H9 (cell line): ENCODE results near the gene ADGRG1. TPM values are rescaled to one million over a fixed set of nuclear protein-coding genes. Genes with fewer than 3 reads are reported as not detected.

Experiments used
- DNase-seq: peaks from one replicate; pipeline ENCODE4 v3.0.0-alpha.2; 2017
- H2AFZ ChIP-seq: one replicate; pipeline ENCODE4 v1.6.1; 2013; ENCODE audit warnings: mild to moderate bottlenecking, low read length, control low read depth, moderate library complexity
- H2AK5ac ChIP-seq: 2 replicates; pipeline ENCODE4 v1.6.1; 2013; ENCODE audit warnings: low read length, control low read depth, mixed read lengths; ENCODE audit not compliant: insufficient read length
- H2BK120ac ChIP-seq: one replicate; pipeline ENCODE4 v1.6.1; 2013; ENCODE audit warnings: low read depth, mild to moderate bottlenecking, low read length, control low read depth, inconsistent platforms; ENCODE audit not compliant: poor library complexity, severe bottlenecking
- H2BK12ac ChIP-seq: 2 replicates; pipeline ENCODE4 v1.6.1; 2013; ENCODE audit warnings: low read length, control low read depth, mixed read lengths, low read depth; ENCODE audit not compliant: insufficient read length
- H2BK15ac ChIP-seq: 2 replicates; pipeline ENCODE4 v1.6.1; 2013; ENCODE audit warnings: low read depth, low read length, control low read depth
- H2BK20ac ChIP-seq: one replicate; pipeline ENCODE4 v1.6.1; 2013; ENCODE audit warnings: low read depth, mild to moderate bottlenecking, low read length, control low read depth, inconsistent platforms; ENCODE audit not compliant: poor library complexity, severe bottlenecking
- H2BK5ac ChIP-seq: 2 replicates; pipeline ENCODE4 v1.6.1; 2013; ENCODE audit warnings: low read length, control low read depth, mixed read lengths; ENCODE audit not compliant: insufficient read length
- H3K14ac ChIP-seq: 2 replicates; pipeline ENCODE4 v1.6.1; 2013; ENCODE audit warnings: low read length, control low read depth; ENCODE audit not compliant: insufficient read depth
- H3K18ac ChIP-seq: 2 replicates; pipeline ENCODE4 v1.6.1; 2013; ENCODE audit warnings: low read depth, mild to moderate bottlenecking, mixed read lengths, low read length, control low read depth; ENCODE audit not compliant: insufficient read length
- H3K23ac ChIP-seq: 2 replicates; pipeline ENCODE4 v1.6.1; 2013; ENCODE audit warnings: low read length, control low read depth, mixed read lengths, low read depth; ENCODE audit not compliant: insufficient read length
- H3K23me2 ChIP-seq: 2 replicates; pipeline ENCODE4 v1.6.1; 2013; ENCODE audit warnings: low read depth, mild to moderate bottlenecking, mixed read lengths, low read length, control low read depth; ENCODE audit not compliant: insufficient read length, poor library complexity, severe bottlenecking
- H3K27ac ChIP-seq: 2 replicates; pipeline ENCODE4 v1.5.1; 2013; ENCODE audit warnings: low read length, control low read depth, mixed read lengths, low read depth; ENCODE audit not compliant: insufficient read length
- H3K27me3 ChIP-seq: 2 replicates; pipeline ENCODE4 v1.6.1; 2013; ENCODE audit warnings: low read length, control low read depth, inconsistent platforms; ENCODE audit not compliant: insufficient read depth
- H3K4ac ChIP-seq: 2 replicates; pipeline ENCODE4 v1.6.1; 2013; ENCODE audit warnings: low read depth, mild to moderate bottlenecking, control low read depth, inconsistent platforms, low read length, moderate library complexity
- H3K4me1 ChIP-seq: 2 replicates; pipeline ENCODE4 v1.6.1; 2013; ENCODE audit warnings: low read length, control low read depth, inconsistent platforms; ENCODE audit not compliant: insufficient read depth
- H3K4me2 ChIP-seq: 2 replicates; pipeline ENCODE4 v1.6.1; 2013; ENCODE audit warnings: low read length, control low read depth, mixed read lengths; ENCODE audit not compliant: insufficient read length, insufficient read depth
- H3K56ac ChIP-seq: 2 replicates; pipeline ENCODE4 v1.6.1; 2013; ENCODE audit warnings: low read depth, mild to moderate bottlenecking, mixed read lengths, low read length, control low read depth; ENCODE audit not compliant: insufficient read length
- H3K79me1 ChIP-seq: 2 replicates; pipeline ENCODE4 v1.6.1; 2013; ENCODE audit warnings: low read depth, mild to moderate bottlenecking, moderate library complexity, low read length, control low read depth, inconsistent platforms; ENCODE audit not compliant: insufficient read depth, poor library complexity, severe bottlenecking
- H3K79me2 ChIP-seq: 2 replicates; pipeline ENCODE4 v1.6.1; 2013; ENCODE audit warnings: low read length, control low read depth, inconsistent platforms; ENCODE audit not compliant: insufficient read depth
- H3K9ac ChIP-seq: 2 replicates; pipeline ENCODE4 v1.6.1; 2013; ENCODE audit warnings: low read length, control low read depth, mixed read lengths; ENCODE audit not compliant: insufficient read length; ENCODE audit errors: extremely low read depth
- H3K9me3 ChIP-seq: one replicate; pipeline ENCODE4 v1.6.1; 2013; ENCODE audit warnings: low read depth, low read length, inconsistent platforms; ENCODE audit not compliant: control insufficient read depth
- H3T11ph ChIP-seq: one replicate; pipeline ENCODE4 v1.6.1; 2013; ENCODE audit warnings: mild to moderate bottlenecking, low read length, control low read depth, inconsistent platforms
- H4K20me1 ChIP-seq: one replicate; pipeline ENCODE4 v1.6.1; 2013; ENCODE audit not compliant: control insufficient read depth, insufficient read length, insufficient read depth
- H4K5ac ChIP-seq: 2 replicates; pipeline ENCODE4 v1.6.1; 2013; ENCODE audit warnings: low read depth, mild to moderate bottlenecking, mixed read lengths, low read length, control low read depth; ENCODE audit not compliant: insufficient read length
- H4K8ac ChIP-seq: replicated peaks from 2 replicates; pipeline ENCODE4 v1.6.1; 2013; ENCODE audit warnings: low read length, control low read depth, mixed read lengths, low read depth; ENCODE audit not compliant: insufficient read length
- H4K91ac ChIP-seq: 2 replicates; pipeline ENCODE4 v1.6.1; 2013; ENCODE audit warnings: low read depth, mild to moderate bottlenecking, moderate library complexity, mixed read lengths, low read length, control low read depth; ENCODE audit not compliant: insufficient read length
- H3K27ac Mint-ChIP-seq, 3 experiments: 2 replicates in 2 of 3; 3 replicates in 1 of 3; pipeline ENCODE4 v1.8.0; 2020 to 2021; ENCODE audit warnings: mixed read lengths in 3 of 3, mild to moderate bottlenecking in 1 of 3, moderate library complexity in 1 of 3
- H3K27me3 Mint-ChIP-seq: 2 replicates; pipeline ENCODE4 v1.8.0; 2021; ENCODE audit warnings: low read depth, mild to moderate bottlenecking, moderate library complexity, mixed read lengths
- H3K36me3 Mint-ChIP-seq, 3 experiments: 2 replicates in 2 of 3; 3 replicates in 1 of 3; pipeline ENCODE4 v1.8.0; 2020 to 2021; ENCODE audit warnings: low read depth in 3 of 3, mixed read lengths in 3 of 3; ENCODE audit not compliant: insufficient read depth in 1 of 3
- H3K4me1 Mint-ChIP-seq, 2 experiments: 2 replicates each; pipeline ENCODE4 v1.8.0; 2020; ENCODE audit warnings: mixed read lengths in 2 of 2
- H3K4me3 Mint-ChIP-seq, 2 experiments: 2 replicates in 1 of 2; 3 replicates in 1 of 2; pipeline ENCODE4 v1.8.0; 2020 to 2021; ENCODE audit warnings: mild to moderate bottlenecking in 2 of 2, mixed read lengths in 2 of 2, moderate library complexity in 1 of 2
- H3K9me3 Mint-ChIP-seq, 2 experiments: 2 replicates in 1 of 2; 3 replicates in 1 of 2; pipeline ENCODE4 v1.8.0; 2020; ENCODE audit warnings: mild to moderate bottlenecking in 2 of 2, mixed read lengths in 2 of 2, moderate library complexity in 1 of 2
- WGBS: extraction: QIAGEN DNeasy Blood & Tissue Kit; methylation state at CpG from one replicate; pipeline ENCODE4 v1.1.7; 2013; ENCODE audit warnings: missing lambda C conversion rate, low lambda C conversion rate, mixed read lengths; ENCODE audit not compliant: insufficient read length; ENCODE audit errors: extremely low coverage; 5-methylcytosine and 5-hydroxymethylcytosine counted together
- total RNA-seq: library from RNA; stranded (reverse); gene quantifications from 2 replicates; pipeline ENCODE4 v1.2.1, GENCODE V29; 2021
- TF ChIP-seq, protein P1 (sequence below): fragments of 200-600 bp; sonication (generic); conservative IDR thresholded peaks from 3 replicates; pipeline ENCODE4 v1.8.0; 2021; ENCODE audit warnings: antibody characterized with exemption, mild to moderate bottlenecking

Gene ADGRG1
- total RNA-seq, 1 experiment from 2014 or later = 1.1 TPM

GRCh38 chr16:57611181-57611580 is 17.2 kb upstream of the ADGRG1 start:
- TF ChIP-seq, protein P1, sequence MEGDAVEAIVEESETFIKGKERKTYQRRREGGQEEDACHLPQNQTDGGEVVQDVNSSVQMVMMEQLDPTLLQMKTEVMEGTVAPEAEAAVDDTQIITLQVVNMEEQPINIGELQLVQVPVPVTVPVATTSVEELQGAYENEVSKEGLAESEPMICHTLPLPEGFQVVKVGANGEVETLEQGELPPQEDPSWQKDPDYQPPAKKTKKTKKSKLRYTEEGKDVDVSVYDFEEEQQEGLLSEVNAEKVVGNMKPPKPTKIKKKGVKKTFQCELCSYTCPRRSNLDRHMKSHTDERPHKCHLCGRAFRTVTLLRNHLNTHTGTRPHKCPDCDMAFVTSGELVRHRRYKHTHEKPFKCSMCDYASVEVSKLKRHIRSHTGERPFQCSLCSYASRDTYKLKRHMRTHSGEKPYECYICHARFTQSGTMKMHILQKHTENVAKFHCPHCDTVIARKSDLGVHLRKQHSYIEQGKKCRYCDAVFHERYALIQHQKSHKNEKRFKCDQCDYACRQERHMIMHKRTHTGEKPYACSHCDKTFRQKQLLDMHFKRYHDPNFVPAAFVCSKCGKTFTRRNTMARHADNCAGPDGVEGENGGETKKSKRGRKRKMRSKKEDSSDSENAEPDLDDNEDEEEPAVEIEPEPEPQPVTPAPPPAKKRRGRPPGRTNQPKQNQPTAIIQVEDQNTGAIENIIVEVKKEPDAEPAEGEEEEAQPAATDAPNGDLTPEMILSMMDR = no peak
- H3K27ac Mint-ChIP-seq = no peak overlapping the region

More at GRCh38 chr16:57611181-57611580, 17.2 kb upstream of the ADGRG1 start:
- Histone ChIP-seq H2BK5ac (no peak overlapping the region), H3K23me2 (no peaks in the 10 kb centered on the region), H3K79me2 (no peaks in the 10 kb centered on the region), H3K18ac (no peak overlapping the region), H3K27me3 (no peaks in the 10 kb centered on the region), H4K91ac (no peak overlapping the region), H2BK12ac (no peak overlapping the region), H4K5ac (no peak overlapping the region), H3K4ac (no peak overlapping the region), H4K20me1 (no peaks in the 10 kb centered on the region), H2BK15ac (no peak overlapping the region), H2AK5ac (no peak overlapping the region), H3K23ac (no peak overlapping the region), H3K79me1 (no peaks in the 10 kb centered on the region), H2BK20ac (no peak overlapping the region), H2BK120ac (no peak overlapping the region), H2AFZ (no peak overlapping the region), H3K4me2 (no peak overlapping the region), H3T11ph (no peak overlapping the region), H3K56ac (no peak overlapping the region), H3K9ac (no peak overlapping the region), H3K27ac (no peak overlapping the region), H3K4me1 (no peaks in the 10 kb centered on the region), H3K14ac (no peak overlapping the region), H4K8ac (no peak overlapping the region), H3K9me3 (no peaks in the 10 kb centered on the region)
- Mint-ChIP-seq H3K4me1 (peaks cover 4 to 16% of the 10 kb centered on the region in 2 experiments; a peak in 2 of 4 replicates), H3K36me3 (no peaks in the 10 kb centered on the region), H3K4me3 (no peak overlapping the region), H3K9me3 (no peaks in the 10 kb centered on the region), H3K27me3 (peaks cover 2% of the 10 kb centered on the region)
- no CpG with 5 or more reads among the region's 3 CpGs for WGBS
- DNase-seq = no peak
